Kidney tubule cell (primary cell): ENCODE measurements around the gene DNAH11.
"Not testable (repeated sequence)": the region's sequence is repeated elsewhere in the genome, so short reads cannot be mapped to it uniquely, and the experiment has no call there.

Source experiments
- DNase-seq: peaks from one replicate; pipeline ENCODE4 v3.0.0-alpha.2; 2018; ENCODE audit warnings: low spot score

Gene DNAH11

DNA sequence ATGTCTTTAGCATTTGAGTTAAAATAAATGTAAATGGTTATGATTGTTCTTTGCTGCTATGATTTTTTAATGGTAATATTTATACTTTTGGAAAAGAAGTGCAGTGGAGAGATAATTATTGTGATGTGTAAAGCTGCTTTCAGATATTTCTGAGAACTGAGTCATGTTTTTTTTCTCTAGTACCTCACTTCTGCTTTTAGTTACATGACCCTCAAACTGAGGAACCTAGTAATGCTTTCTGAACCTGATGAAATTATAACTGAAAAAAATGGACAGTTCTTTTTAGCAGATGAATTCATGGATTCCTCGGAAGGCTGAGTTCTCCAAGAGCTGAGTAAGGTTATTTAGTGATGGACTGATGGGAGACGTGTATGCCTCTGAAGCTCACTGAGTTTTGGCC is 235.1 kb downstream of the DNAH11 start:
- no peak for DNase-seq

DNA sequence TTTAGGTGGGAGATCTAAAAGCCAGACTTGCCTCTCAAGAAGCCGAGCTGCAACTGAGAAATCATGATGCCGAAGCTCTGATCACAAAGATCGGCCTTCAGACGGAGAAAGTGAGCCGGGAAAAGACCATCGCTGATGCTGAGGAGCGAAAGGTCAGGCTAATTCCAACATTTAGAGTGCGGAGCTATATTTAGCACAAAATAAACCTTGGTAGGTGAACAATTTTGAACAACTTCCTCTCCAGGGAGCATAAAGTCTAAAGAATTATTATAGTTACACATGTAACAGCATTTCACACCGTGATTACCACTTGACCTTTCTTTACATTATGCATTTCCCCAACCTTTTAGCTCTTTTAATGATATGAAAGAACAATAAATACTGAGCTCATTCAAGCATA is 236.1 kb downstream of the DNAH11 start:
- DNase-seq: no peak

DNA sequence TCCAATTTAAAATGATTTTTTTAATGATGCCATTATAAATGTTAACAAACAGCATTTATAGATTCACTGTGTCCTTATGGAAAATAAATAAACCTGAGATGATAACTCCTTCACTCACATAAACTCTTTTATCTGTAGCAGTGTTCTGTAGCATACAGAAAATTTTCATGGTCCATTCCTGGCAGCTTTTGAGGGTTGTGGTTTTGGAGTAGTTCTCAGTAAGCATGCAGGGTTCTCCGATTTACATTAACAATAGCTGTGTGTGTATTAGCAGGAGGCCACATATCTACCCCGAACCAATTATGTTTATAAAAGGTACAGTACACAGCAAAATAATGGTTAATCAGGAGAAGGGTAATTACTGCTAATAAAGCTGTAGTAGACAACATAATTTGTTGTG is 240.2 kb downstream of the DNAH11 start:
- DNase-seq: no peak

DNA sequence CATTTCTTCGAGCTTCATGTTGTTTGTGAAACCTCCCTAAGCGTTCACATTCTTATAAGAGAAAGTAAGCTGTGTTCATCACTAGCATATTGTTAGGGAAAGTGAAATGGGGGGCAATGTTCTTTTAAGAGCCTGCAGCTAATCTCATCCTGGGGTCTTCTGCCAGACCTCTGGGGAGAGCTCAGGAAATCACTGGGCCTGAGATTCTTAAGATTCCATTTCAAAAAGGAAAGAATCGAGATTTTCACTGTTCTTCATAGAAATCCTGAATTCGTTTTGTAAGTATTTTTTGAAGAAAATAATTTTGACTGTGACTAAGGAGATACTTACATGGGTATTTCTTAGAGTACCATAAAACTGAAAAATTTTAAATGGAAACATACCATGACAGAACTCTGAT is 242.2 kb downstream of the DNAH11 start:
- no peak for DNase-seq

DNA sequence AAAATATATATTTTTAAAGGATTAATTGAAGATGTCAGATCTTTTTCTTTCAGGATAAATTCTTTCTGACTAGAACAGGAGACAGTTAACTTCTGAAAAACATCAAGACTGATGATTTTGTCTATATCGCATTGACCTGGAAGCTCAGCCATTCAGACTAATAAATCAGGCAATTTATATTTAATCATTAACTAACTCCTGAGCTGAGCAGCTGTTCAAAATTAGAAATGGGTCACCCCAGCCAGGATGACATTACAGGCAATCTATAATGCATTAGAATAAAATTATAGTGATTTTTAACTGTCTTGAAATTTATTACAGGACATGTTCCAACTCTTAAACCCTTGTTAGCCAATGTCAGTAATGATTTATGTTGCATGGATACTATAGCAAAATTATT is 263.0 kb downstream of the DNAH11 start:
- no peak for DNase-seq

DNA sequence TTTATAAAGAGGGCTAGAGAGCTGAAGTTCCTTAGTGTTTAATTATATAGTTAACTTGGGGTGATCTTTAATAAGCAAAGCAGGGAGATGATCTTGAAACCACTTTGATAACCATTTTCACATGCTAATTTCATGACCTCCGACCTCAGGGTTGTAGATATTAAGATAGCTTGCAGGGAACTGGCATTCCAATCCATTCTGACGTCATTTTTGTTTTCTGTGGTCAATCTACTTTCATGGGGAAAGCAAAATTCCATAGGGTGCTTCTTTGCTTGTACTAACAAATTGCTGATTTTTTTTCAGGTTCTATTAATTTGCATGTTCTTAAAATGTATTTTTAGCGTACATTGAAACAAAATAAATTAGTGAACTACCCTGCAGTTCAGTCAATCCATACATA is 263.5 kb downstream of the DNAH11 start:
- no peak for DNase-seq

DNA sequence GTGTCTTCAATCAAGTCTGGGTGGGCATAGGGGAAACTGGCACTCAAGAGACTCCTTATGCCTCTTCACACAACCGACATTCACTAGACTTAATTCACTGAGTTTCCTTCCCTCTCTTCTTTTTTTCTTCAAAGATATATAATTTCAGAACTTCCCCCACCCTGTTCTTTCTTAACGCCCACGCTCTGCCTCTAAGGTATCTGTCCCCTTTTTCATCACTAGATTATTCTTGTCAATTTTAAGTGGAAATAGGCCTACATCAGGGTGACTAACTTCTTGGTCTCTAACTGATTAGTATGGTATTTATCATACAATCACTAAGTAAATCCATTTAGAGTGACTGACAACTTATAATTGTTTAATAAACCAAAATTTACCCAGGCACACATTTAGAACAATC is 276.2 kb downstream of the DNAH11 start:
- DNase-seq: no peak

DNA sequence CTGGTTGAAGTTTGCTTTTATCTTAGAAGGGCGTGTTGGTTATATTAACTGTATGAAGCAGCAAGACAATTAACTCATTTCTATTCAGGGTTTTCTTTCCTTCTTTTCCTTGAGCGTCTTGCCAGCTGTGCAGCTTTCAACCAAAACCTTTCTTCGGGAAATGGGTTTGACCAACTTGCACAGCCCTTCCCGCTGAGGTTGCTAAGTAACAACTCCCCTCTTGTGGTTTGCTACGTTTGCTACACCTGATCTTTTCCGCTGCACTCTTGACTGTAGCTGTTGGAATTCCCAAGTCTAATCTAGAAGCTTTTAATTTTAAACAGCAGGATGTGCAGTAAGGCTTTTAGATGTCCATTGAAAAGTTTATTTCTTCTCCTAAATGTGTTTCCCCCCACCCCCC is 286.0 kb downstream of the DNAH11 start:
- DNase-seq: no peak

DNA sequence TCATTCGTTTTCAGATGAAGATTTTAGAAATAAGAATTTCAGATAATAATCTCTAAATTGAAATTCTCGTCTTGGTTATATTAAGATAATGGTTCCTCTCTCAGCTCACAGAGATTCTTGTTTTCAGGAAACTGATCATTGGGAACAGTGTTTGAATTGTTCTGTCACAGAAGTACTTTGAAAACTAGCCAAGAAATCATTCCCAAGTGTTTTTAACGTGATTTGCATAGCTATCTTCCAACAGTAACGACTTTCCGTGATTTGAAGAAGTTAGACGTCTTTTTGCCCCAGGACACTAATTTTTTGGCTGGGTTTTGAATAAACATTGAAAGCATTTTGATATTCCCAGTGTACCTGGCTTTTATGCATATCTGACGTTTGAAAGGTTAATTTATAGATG is 286.9 kb downstream of the DNAH11 start:
- no peak for DNase-seq

DNA sequence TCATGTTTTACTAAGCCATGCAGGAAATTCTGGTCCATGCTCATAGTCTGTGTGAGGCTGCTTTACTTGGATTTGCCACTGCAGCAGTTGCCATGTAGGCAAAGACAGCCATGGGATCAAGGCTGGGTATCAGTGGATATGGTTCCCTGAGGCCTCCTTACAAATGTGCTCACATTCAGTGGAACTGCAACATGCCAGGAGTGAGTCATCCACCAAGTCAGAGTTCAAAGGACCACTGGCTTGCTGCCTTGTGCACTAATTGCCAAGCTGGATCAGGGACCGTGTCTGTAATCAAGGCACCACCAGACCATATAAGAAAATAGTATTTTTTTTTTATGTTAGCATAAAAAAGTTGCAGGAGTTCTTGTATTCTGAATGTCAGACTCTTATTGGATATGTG is 301.9 kb downstream of the DNAH11 start:
- peak; percentile 14 for DNase-seq

DNA sequence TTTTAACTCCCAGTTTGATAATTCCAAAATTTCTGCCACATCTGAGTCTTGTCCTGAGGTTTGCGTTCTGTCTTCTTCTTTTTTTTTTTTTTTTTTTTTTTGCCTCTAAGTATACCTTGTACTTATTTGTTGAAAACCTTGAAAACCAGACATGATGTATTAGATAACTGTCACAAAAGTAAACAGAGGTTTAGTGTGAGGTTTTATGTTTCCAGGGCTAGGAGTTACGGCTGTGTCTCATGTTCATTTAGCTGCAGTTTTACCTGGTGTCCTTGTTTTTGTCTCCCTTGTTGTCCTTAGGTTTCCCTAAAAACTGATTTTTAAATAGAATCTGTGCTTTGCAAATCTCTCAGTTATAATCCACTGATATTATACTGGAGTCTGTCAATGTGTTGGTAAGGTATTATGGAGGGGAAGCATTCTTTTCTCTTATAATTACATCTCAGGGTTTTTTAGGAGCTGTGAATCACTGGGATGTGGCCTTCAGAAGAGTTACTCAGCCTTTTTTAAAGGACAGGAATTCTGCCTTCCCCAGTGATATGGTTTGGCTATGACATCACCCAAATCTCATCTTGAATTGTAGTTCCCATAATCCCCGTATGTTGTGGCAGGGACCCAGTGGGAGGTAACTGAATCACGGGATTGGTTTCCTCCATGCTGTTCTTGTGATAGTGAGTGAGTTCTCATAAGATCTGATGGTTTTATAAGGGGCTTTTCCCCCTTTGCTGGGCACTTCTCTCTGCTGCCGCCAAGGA is 307.9 kb downstream of the DNAH11 start:
- peak; percentile 59 for DNase-seq

DNA sequence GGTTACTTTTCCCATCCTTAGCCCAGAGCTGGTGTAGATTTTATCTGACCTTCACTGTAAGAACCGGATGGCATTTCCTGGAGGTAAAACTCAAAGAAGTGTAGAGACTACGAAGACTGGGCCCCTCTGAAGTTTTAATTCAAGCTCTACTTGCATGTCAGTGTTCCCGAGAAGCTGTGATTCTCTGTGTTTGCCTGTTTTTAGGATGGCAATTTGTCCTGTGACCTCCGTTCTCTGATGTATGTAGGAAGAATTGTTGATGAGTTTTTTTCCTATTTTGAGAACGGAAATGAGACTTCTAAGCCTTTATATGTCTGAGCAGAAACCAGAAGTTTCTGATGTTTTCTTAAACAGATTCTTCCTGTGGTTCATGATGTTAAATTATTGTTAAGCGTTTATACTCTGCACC is 308.7 kb downstream of the DNAH11 start:
- DNase-seq: no peak

DNA sequence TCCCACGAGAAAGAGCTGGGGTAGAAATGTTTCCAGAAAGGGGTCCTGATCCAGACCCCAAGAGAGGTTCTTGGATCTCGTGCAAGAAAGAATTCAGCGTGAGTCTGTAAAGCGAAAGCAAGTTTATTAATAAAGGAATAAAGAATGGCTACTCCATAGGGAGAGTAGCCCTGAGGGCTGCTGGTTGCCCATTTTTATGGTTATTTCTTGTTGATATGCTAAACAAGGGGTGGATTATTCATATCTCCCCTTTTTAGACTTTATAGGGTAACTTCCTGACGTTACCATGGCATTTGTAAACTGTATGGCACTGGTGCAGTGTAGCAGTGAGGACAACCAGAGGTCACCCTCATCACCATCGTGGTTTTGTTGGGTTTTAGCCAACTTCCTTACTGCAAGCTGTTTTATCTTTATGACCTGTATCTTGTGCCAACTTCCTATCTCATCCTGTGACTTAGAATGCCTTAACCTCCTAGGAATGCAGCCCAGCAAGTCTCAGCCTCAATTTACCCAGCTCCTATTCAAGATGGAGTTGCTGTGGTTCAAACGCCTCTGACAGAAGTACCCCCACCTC is 322.9 kb downstream of the DNAH11 start:
- peak; percentile 38 for DNase-seq

DNA sequence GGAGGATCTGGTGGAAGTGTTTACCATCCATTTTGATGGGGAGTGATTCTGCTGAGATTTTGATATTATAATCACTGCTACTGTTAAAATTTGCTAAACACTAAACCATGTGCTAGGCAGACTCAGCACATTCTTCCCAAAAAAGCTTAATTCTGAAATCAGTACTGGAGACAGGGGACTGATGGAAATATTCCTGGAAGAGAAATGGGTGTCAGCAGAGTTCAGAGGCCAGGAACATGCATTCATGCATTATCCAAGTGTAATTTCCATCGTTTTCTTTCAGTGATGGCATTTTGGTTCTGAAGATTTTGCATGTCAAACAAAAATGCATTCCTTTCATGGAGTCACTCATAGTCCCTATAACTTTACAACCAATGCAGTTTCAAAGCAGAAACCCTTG is 323.9 kb downstream of the DNAH11 start:
- no peak for DNase-seq

DNA sequence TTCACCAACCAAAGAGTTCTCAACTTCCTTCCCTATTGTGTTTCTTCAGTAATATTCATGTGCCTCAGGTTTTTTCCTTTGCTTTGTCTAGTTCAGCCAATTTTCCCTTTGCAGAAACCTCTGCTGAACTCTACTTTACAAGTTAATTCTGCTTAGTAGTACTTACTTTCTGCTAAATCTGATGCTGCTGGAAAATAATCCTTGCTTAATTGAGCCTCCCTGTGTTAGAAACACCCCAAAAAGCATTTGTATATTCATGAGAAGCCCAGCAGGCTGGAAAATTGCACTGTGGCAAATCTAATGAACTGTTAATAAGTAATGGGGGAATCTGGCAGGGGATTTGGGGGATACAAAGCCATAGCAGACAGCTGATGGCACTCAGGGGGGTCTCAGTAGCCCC is 324.4 kb downstream of the DNAH11 start:
- no peak for DNase-seq

DNA sequence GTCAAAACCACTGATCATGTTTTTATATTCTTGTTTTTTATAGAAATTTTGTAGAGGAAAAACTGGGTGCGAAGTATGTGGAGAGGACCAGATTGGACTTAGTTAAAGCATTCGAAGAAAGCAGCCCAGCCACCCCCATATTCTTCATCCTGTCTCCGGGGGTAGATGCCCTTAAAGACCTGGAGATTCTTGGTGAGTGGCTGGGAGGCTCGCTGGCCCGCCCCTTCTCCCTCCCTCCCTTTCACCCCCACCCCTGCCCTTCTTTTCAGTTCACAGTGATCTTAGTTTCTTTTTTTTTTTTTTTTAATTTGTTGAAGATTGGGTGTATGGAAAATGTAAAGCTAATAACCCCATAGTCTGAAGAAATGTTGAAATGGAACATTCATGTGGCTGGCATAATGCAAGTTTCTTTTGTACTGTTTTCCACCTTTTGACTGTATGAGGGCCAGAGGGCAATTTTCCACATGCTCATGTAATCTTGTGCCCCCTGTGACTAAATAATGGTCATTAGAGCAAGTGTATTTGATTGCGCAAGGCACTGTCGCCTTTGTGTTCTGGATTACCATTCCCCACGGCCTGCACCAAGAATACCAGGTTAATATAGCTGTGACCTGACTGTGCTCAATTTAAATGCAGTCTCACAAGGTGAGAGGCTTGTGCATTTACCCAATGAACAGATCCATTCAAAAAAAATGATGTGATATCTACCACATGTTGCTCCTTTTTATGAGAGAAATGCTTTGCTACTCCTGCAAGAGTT is 325.2 kb downstream of the DNAH11 start:
- DNase-seq: no peak

DNA sequence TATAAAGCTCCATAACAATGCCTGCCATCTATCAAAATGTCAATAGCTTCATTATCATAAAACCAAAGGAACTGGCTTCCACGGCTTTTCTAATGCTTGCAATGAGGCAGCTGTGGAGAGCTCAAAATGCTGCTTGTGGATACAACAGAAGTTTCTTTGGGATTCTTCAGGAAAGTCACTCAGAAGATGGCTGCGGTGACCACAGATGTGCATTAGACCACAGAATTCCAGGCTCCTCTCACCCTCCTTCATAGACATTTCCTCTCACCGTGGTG is 325.7 kb downstream of the DNAH11 start:
- no peak for DNase-seq

DNA sequence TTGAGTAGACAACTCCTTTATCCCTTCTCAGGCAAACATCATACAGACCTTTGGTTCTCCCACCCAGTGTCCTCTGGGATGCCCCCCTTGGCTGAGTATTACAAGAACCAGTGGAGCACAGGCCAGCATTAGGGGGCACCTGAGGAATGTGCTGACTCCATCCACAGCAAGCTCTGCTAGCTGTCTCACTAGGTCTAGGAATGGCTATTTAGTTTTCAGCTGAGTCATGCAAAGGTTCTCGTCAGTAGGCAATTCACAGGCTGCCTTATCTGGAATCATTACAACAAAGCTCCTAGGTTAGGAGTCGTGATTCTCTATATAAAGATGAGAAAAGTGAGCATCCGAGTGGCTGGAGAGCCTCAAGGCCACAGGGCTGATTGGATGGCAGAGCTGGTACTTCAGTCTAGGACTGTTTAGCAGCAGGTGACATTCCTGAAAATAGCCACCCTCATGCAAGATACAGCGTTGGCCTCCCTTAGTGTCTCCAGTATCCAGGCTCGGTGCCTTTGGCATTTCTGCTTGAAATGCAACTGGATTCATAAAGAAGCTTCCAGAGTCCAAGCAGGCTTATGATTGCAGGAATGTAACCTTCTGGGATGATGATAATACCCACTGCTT is 327.1 kb downstream of the DNAH11 start:
- DNase-seq: peak; percentile 47

DNA sequence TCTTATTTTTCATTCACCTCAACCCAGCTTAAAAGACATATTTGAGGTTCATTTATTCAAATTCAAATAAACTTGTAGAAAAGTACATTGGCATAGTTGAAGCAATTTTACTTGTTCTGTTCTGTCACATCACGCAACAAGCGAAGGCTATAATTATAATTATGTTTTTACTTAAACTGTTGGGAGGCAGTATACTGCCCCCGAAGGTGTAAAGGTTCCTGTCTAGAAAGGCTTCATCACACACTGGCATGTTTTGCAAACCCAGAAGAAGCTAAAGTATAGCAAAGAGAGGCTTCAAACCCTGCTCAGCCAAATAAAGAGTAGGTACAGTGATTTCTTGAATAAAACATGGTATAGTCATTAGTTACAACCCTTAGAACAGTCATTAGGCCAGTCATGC is 340.2 kb downstream of the DNAH11 start:
- no peak for DNase-seq

DNA sequence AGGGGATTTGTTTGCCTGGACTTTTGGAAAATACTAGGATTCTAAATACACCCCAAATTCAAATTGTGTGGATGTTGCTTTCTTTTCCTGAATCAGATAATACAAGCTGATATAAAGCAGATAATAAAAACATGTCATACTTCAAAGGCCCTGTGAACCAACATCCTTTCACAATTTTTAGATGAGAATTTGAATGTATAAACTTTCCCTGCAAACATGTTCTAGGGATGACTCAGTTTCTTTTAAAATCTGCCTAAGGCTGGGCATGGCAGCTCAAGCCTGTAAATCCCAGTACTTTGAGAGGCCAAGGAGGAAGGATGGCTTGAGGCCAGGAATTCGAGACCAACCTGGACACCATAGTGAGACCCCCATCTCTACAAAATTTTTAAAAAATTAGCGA is 340.7 kb downstream of the DNAH11 start:
- not testable (repeated sequence) for DNase-seq

DNA sequence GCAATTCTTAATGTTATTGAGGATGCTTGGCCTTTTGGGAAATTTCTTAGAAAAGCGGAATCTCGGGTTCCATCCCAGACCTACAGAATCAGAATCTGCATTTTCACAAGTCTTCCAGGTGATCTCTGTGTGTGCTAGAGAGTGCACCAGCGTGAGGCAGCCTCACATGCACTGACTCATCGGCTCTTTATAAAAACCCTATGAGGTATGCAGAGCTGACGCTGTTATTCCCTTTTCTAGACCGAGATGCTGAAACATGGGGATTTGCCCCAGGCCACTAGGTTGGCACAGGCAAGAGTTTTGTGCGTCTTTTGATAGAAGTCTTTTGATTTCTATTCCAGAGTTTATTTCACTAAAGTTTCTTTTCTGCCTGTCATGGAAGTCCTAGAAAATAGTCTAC is 341.7 kb downstream of the DNAH11 start:
- no peak for DNase-seq

DNA sequence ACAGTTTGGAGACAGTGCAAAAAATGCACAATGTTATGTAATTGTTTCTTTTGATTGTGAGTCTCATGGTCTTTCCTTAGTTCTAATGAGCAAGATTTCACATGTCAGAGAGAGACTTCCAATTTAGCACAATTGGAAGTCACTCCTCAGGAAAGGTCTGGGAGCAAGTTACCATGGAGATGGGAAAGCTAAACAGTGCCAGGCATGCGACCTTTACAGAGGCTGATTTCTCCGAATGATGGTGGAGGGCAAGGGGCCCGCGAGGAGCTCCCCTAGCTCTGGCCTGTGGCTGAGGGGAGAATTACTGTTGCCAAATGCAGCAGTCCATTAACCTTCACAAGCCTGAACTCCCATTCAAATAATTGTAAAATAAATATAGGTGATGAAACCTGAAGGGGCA is 343.6 kb downstream of the DNAH11 start:
- no peak for DNase-seq

DNA sequence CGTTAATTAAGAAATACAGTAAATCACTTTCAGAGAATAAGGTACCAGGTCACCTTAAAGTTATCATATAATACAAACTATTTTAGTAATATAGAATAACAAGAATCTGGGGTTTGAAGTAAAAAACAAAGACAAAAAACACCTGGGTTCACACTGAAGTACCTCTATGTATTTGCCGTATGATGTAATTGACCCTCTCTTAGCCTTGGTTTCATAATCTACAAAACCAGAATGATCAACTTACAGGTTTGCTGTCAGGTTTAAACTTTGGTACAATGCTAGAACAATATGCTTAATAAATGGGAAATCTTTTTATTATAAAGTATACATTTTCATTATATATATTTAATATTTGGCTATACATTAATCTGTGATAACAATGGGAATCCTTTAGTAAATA is 344.5 kb downstream of the DNAH11 start:
- DNase-seq: no peak
